ENCODE measurements around the gene PEF1.

The PEF1 gene

GRCh38 chr1:31618916-31619846 lies 25.5 kb downstream of the PEF1 start:
- no peak overlapping the region for H3K27ac ChIP-seq (ENCODE audit: low read depth, low read length)
- WGBS, result 81% methylated on average over 23 of the region's 23 CpGs
- no peaks in the 10 kb centered on the region for H3K9me3 ChIP-seq (ENCODE audit: insufficient read depth, low read depth, low read length)
- H3K27me3 ChIP-seq (ENCODE audit: insufficient read depth, low read length), result peaks cover 39% of the 10 kb centered on the region
- no peaks in the 10 kb centered on the region for H3K36me3 ChIP-seq (ENCODE audit: insufficient read depth, low read length)
- no peak overlapping the region for H3K9ac ChIP-seq (ENCODE audit: low read depth, low read length)
- peaks cover 7% of the 10 kb centered on the region; the same call in 1 of the 2 replicates for H3K4me1 ChIP-seq (ENCODE audit: insufficient read depth, low read length)
- H3K4me3 ChIP-seq (ENCODE audit: low read length), result no peak overlapping the region

- Histone ChIP-seq H3K9ac (ENCODE audit: low read depth, low read length) (peak overlapping the region; percentile 47; the same call in 1 of the 2 replicates), H3K27ac (ENCODE audit: low read depth, low read length) (no peak overlapping the region), H3K4me1 (ENCODE audit: insufficient read depth, low read length) (peaks cover 7% of the 10 kb centered on the region; the same call in 1 of the 2 replicates), H3K9me3 (ENCODE audit: insufficient read depth, low read depth, low read length) (no peaks in the 10 kb centered on the region), H3K36me3 (ENCODE audit: insufficient read depth, low read length) (no peaks in the 10 kb centered on the region), H3K27me3 (ENCODE audit: insufficient read depth, low read length) (peaks cover 39% of the 10 kb centered on the region), H3K4me3 (ENCODE audit: low read length) (peak overlapping the region; percentile 66)
- WGBS, result 11% methylated on average over 56 of the region's 56 CpGs
Measured at GRCh38 chr1:31617916-31618746, 26.5 kb downstream of the PEF1 start.

- no peak within 1 kb of the TSS for H3K27ac ChIP-seq (ENCODE audit: low read depth, low read length)
- peaks cover 39% of the 10 kb centered on the region for H3K27me3 ChIP-seq (ENCODE audit: insufficient read depth, low read length)
- no peaks in the 10 kb centered on the region for H3K9me3 ChIP-seq (ENCODE audit: insufficient read depth, low read depth, low read length)
- peak within 1 kb of the TSS; percentile 47; the same call in 1 of the 2 replicates for H3K9ac ChIP-seq (ENCODE audit: low read depth, low read length)
- WGBS, result 5% methylated on average over 48 of the region's 48 CpGs
- peaks cover 7% of the 10 kb centered on the region; the same call in 1 of the 2 replicates for H3K4me1 ChIP-seq (ENCODE audit: insufficient read depth, low read length)
- H3K4me3 ChIP-seq (ENCODE audit: low read length), result peak within 1 kb of the TSS; percentile 66
- H3K36me3 ChIP-seq (ENCODE audit: insufficient read depth, low read length), result no peaks in the 10 kb centered on the region
Measured at GRCh38 chr1:31617218-31617915, 27.3 kb downstream of the PEF1 start, which contains the start of gene HCRTR1. Gene HCRTR1 (plus strand): TSS chr1:31617689. CDS start chr1:31619193, 1,504 bp downstream.

- peaks cover 7% of the 10 kb centered on the region; the same call in 1 of the 2 replicates for H3K4me1 ChIP-seq (ENCODE audit: insufficient read depth, low read length)
- no peaks in the 10 kb centered on the region for H3K36me3 ChIP-seq (ENCODE audit: insufficient read depth, low read length)
- no peak overlapping the region for H3K9ac ChIP-seq (ENCODE audit: low read depth, low read length)
- H3K27ac ChIP-seq (ENCODE audit: low read depth, low read length), result no peak overlapping the region
- peaks cover 39% of the 10 kb centered on the region for H3K27me3 ChIP-seq (ENCODE audit: insufficient read depth, low read length)
- H3K4me3 ChIP-seq (ENCODE audit: low read length), result no peak overlapping the region
- 39% methylated on average over 2 of the region's 2 CpGs for WGBS
- no peaks in the 10 kb centered on the region for H3K9me3 ChIP-seq (ENCODE audit: insufficient read depth, low read depth, low read length)
Measured at GRCh38 chr1:31615939-31616338, 28.7 kb downstream of the PEF1 start.

GRCh38 chr1:31615414-31615813 lies 29.3 kb downstream of the PEF1 start:
- WGBS, result 91% methylated on average over 6 of the region's 6 CpGs
- H3K4me3 ChIP-seq (ENCODE audit: low read length), result no peak overlapping the region

GRCh38 chr1:31614414-31615005 lies 30.2 kb downstream of the PEF1 start:
- H3K27ac ChIP-seq (ENCODE audit: low read depth, low read length), result no peak overlapping the region
- H3K4me3 ChIP-seq (ENCODE audit: low read length), result no peak overlapping the region
- no peaks in the 10 kb centered on the region for H3K36me3 ChIP-seq (ENCODE audit: insufficient read depth, low read length)
- peaks cover 39% of the 10 kb centered on the region for H3K27me3 ChIP-seq (ENCODE audit: insufficient read depth, low read length)
- WGBS, result 70% methylated on average over 8 of the region's 8 CpGs
- H3K9ac ChIP-seq (ENCODE audit: low read depth, low read length), result no peak overlapping the region
- H3K4me1 ChIP-seq (ENCODE audit: insufficient read depth, low read length), result peaks cover 7% of the 10 kb centered on the region; the same call in 1 of the 2 replicates
- no peaks in the 10 kb centered on the region for H3K9me3 ChIP-seq (ENCODE audit: insufficient read depth, low read depth, low read length)

More at GRCh38 chr1:31615414-31615813, 29.3 kb downstream of the PEF1 start:
- no peaks in the 10 kb centered on the region for H3K36me3 ChIP-seq (ENCODE audit: insufficient read depth, low read length)
- H3K9ac ChIP-seq (ENCODE audit: low read depth, low read length), result no peak overlapping the region
- no peaks in the 10 kb centered on the region for H3K9me3 ChIP-seq (ENCODE audit: insufficient read depth, low read depth, low read length)
- H3K27ac ChIP-seq (ENCODE audit: low read depth, low read length), result no peak overlapping the region
- peaks cover 39% of the 10 kb centered on the region for H3K27me3 ChIP-seq (ENCODE audit: insufficient read depth, low read length)
- peaks cover 7% of the 10 kb centered on the region; the same call in 1 of the 2 replicates for H3K4me1 ChIP-seq (ENCODE audit: insufficient read depth, low read length)

GRCh38 chr1:31609514-31610118 lies 35.1 kb downstream of the PEF1 start:
- H3K27ac ChIP-seq (ENCODE audit: low read depth, low read length), result no peak overlapping the region
- WGBS, result 40% methylated on average over 1 of the region's 1 CpG
- no peaks in the 10 kb centered on the region for H3K27me3 ChIP-seq (ENCODE audit: insufficient read depth, low read length)
- H3K9me3 ChIP-seq (ENCODE audit: insufficient read depth, low read depth, low read length), result no peaks in the 10 kb centered on the region
- H3K36me3 ChIP-seq (ENCODE audit: insufficient read depth, low read length), result no peaks in the 10 kb centered on the region
- no peak overlapping the region for H3K9ac ChIP-seq (ENCODE audit: low read depth, low read length)
- peaks cover 4% of the 10 kb centered on the region; the same call in 1 of the 2 replicates for H3K4me1 ChIP-seq (ENCODE audit: insufficient read depth, low read length)
- H3K4me3 ChIP-seq (ENCODE audit: low read length), result no peak overlapping the region

GRCh38 chr1:31607360-31607759 lies 37.3 kb downstream of the PEF1 start:
- Histone ChIP-seq H3K4me1 (ENCODE audit: insufficient read depth, low read length) (no peaks in the 10 kb centered on the region), H3K9ac (ENCODE audit: low read depth, low read length) (no peak overlapping the region), H3K36me3 (ENCODE audit: insufficient read depth, low read length) (no peaks in the 10 kb centered on the region), H3K9me3 (ENCODE audit: insufficient read depth, low read depth, low read length) (no peaks in the 10 kb centered on the region), H3K27me3 (ENCODE audit: insufficient read depth, low read length) (no peaks in the 10 kb centered on the region), H3K27ac (ENCODE audit: low read depth, low read length) (no peak overlapping the region), H3K4me3 (ENCODE audit: low read length) (no peak overlapping the region)
- WGBS, result 97% methylated on average over 4 of the region's 5 CpGs

GRCh38 chr1:31605908-31606427 lies 38.7 kb downstream of the PEF1 start:
- H3K27ac ChIP-seq (ENCODE audit: low read depth, low read length), result no peak overlapping the region
- H3K9me3 ChIP-seq (ENCODE audit: insufficient read depth, low read depth, low read length), result no peaks in the 10 kb centered on the region
- H3K27me3 ChIP-seq (ENCODE audit: insufficient read depth, low read length), result no peaks in the 10 kb centered on the region
- 84% methylated on average over 4 of the region's 4 CpGs for WGBS
- H3K36me3 ChIP-seq (ENCODE audit: insufficient read depth, low read length), result no peaks in the 10 kb centered on the region
- no peak overlapping the region for H3K9ac ChIP-seq (ENCODE audit: low read depth, low read length)
- H3K4me3 ChIP-seq (ENCODE audit: low read length), result no peak overlapping the region
- no peaks in the 10 kb centered on the region for H3K4me1 ChIP-seq (ENCODE audit: insufficient read depth, low read length)

- no peaks in the 10 kb centered on the region for H3K9me3 ChIP-seq (ENCODE audit: insufficient read depth, low read depth, low read length)
- H3K27ac ChIP-seq (ENCODE audit: low read depth, low read length), result no peak overlapping the region
- H3K4me1 ChIP-seq (ENCODE audit: insufficient read depth, low read length), result no peaks in the 10 kb centered on the region
- no peak overlapping the region for H3K9ac ChIP-seq (ENCODE audit: low read depth, low read length)
- H3K36me3 ChIP-seq (ENCODE audit: insufficient read depth, low read length), result no peaks in the 10 kb centered on the region
- WGBS, result 83% methylated on average over 2 of the region's 2 CpGs
- no peak overlapping the region for H3K4me3 ChIP-seq (ENCODE audit: low read length)
- H3K27me3 ChIP-seq (ENCODE audit: insufficient read depth, low read length), result no peaks in the 10 kb centered on the region
Measured at GRCh38 chr1:31602081-31602480, 42.6 kb downstream of the PEF1 start.

Measured in HUES64 (cell line).